ENCODE data around the gene RCC2. TPM values are rescaled to one million over a fixed set of nuclear protein-coding genes. Genes with fewer than 3 reads are reported as not detected.

The RCC2 gene
- total RNA-seq, 1 experiment from 2014 or later: 473 TPM

- Histone ChIP-seq H2AK5ac (ENCODE audit: insufficient read length, low read length) (no peak overlapping the region), H3K79me2 (ENCODE audit: insufficient read depth, low read length) (no peaks in the 10 kb centered on the region), H4K5ac (ENCODE audit: insufficient read length, low read depth, low read length) (no peak overlapping the region), H3K14ac (ENCODE audit: insufficient read depth, low read length) (no peak overlapping the region), H4K91ac (ENCODE audit: insufficient read length, low read depth, low read length) (no peak overlapping the region), H3K56ac (ENCODE audit: insufficient read length, low read depth, low read length) (no peak overlapping the region), H4K8ac (replicated peaks; ENCODE audit: insufficient read length, low read depth, low read length) (no peak overlapping the region), H3K18ac (ENCODE audit: insufficient read length, low read depth, low read length) (no peak overlapping the region), H3K4ac (ENCODE audit: low read depth, low read length) (no peak overlapping the region), H3K27ac (ENCODE audit: insufficient read length, low read depth, low read length) (no peak overlapping the region), H2BK5ac (ENCODE audit: insufficient read length, low read length) (no peak overlapping the region), H2BK12ac (ENCODE audit: insufficient read length, low read depth, low read length) (no peak overlapping the region), H3K79me1 (ENCODE audit: insufficient read depth, low read depth, low read length, poor library complexity, severe bottlenecking) (no peaks in the 10 kb centered on the region), H2BK20ac (ENCODE audit: low read depth, low read length, poor library complexity, severe bottlenecking) (no peak overlapping the region), H3K4me1 (ENCODE audit: insufficient read depth, low read length) (peaks cover 2% of the 10 kb centered on the region; the same call in 1 of the 2 replicates), H2AFZ (ENCODE audit: low read length) (no peak overlapping the region), H2BK15ac (ENCODE audit: low read depth, low read length) (no peak overlapping the region), H2BK120ac (ENCODE audit: low read depth, low read length, poor library complexity, severe bottlenecking) (no peak overlapping the region), H3K4me2 (ENCODE audit: insufficient read depth, insufficient read length, low read length) (no peak overlapping the region), H4K20me1 (ENCODE audit: control insufficient read depth, insufficient read depth, insufficient read length) (no peaks in the 10 kb centered on the region), H3K9me3 (ENCODE audit: control insufficient read depth, low read depth, low read length) (no peaks in the 10 kb centered on the region), H3K23ac (ENCODE audit: insufficient read length, low read depth, low read length) (no peak overlapping the region), H3K23me2 (ENCODE audit: insufficient read length, low read depth, low read length, poor library complexity, severe bottlenecking) (no peaks in the 10 kb centered on the region), H3T11ph (ENCODE audit: low read length) (no peak overlapping the region), H3K9ac (ENCODE audit: extremely low read depth, insufficient read length, low read length) (no peak overlapping the region), H3K27me3 (ENCODE audit: insufficient read depth, low read length) (no peaks in the 10 kb centered on the region)
- Mint-ChIP-seq H3K4me1 (peaks cover 27 to 39% of the 10 kb centered on the region in 2 experiments), H3K27ac (no peak overlapping the region), H3K4me3 (no peak overlapping the region), H3K27me3 (ENCODE audit: low read depth) (peaks cover 5% of the 10 kb centered on the region), H3K36me3 (ENCODE audit: insufficient read depth in 1 of 3, low read depth in 3 of 3) (no peaks in the 10 kb centered on the region; a peak in 1 of 7 replicates), H3K9me3 (no peaks in the 10 kb centered on the region)
- no peak for TF ChIP-seq CTCF (conservative IDR thresholded peaks at IDR 0.05)
- no peak for DNase-seq
These were observed 24.5 kb upstream of the RCC2 start for GRCh38 chr1:17463991-17464390.
